HL-60 (cell line): ENCODE results near the gene SOBP.

Source experiments
- GABPA ChIP-seq: IDR thresholded peaks from 2 replicates; pipeline ENCODE4 v1.6.1; 2012; ENCODE audit warnings: low read depth
- POLR2AphosphoS5 ChIP-seq: IDR thresholded peaks from 2 replicates; pipeline ENCODE4 v1.6.1; 2012; ENCODE audit warnings: low read depth
- SPI1 ChIP-seq: IDR thresholded peaks from 2 replicates; pipeline ENCODE4 v1.6.1; 2012; ENCODE audit warnings: low read depth, mild to moderate bottlenecking, borderline replicate concordance
- TF ChIP-seq, protein P1 (sequence below): IDR thresholded peaks from one replicate; pipeline ENCODE4 v1.5.1; 2011; ENCODE audit warnings: low read length, control low read depth, inconsistent platforms; ENCODE audit not compliant: insufficient read depth
- TF ChIP-seq, protein P2 (sequence below): IDR thresholded peaks from 2 replicates; pipeline ENCODE4 v1.6.1; 2012; ENCODE audit warnings: low read depth; ENCODE audit not compliant: insufficient replicate concordance

DNA sequence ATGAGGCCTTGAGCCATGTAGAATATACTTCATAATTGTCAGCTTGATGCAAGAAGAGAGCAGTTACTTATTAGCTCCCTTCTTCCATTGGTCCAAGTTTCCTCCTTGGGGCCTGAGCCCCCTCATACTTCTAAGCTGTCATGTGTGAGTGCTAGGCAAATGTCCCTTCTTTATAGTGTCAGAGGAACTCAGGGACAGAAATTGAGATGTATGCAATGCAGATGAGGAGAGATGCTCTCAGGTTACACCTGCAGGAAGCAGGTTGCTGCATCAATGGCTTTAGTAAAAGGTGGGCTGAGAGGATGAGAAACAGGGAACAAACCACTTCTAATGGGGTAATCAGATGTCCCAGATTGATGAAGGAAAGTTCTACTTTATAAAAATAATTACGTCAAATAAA lies 23.9 kb upstream of the SOBP start:
- TF ChIP-seq, protein P1, sequence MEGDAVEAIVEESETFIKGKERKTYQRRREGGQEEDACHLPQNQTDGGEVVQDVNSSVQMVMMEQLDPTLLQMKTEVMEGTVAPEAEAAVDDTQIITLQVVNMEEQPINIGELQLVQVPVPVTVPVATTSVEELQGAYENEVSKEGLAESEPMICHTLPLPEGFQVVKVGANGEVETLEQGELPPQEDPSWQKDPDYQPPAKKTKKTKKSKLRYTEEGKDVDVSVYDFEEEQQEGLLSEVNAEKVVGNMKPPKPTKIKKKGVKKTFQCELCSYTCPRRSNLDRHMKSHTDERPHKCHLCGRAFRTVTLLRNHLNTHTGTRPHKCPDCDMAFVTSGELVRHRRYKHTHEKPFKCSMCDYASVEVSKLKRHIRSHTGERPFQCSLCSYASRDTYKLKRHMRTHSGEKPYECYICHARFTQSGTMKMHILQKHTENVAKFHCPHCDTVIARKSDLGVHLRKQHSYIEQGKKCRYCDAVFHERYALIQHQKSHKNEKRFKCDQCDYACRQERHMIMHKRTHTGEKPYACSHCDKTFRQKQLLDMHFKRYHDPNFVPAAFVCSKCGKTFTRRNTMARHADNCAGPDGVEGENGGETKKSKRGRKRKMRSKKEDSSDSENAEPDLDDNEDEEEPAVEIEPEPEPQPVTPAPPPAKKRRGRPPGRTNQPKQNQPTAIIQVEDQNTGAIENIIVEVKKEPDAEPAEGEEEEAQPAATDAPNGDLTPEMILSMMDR = no peak
- TF ChIP-seq POLR2AphosphoS5 (no peak), GABPA (no peak), SPI1 (no peak)
- TF ChIP-seq, protein P2, sequence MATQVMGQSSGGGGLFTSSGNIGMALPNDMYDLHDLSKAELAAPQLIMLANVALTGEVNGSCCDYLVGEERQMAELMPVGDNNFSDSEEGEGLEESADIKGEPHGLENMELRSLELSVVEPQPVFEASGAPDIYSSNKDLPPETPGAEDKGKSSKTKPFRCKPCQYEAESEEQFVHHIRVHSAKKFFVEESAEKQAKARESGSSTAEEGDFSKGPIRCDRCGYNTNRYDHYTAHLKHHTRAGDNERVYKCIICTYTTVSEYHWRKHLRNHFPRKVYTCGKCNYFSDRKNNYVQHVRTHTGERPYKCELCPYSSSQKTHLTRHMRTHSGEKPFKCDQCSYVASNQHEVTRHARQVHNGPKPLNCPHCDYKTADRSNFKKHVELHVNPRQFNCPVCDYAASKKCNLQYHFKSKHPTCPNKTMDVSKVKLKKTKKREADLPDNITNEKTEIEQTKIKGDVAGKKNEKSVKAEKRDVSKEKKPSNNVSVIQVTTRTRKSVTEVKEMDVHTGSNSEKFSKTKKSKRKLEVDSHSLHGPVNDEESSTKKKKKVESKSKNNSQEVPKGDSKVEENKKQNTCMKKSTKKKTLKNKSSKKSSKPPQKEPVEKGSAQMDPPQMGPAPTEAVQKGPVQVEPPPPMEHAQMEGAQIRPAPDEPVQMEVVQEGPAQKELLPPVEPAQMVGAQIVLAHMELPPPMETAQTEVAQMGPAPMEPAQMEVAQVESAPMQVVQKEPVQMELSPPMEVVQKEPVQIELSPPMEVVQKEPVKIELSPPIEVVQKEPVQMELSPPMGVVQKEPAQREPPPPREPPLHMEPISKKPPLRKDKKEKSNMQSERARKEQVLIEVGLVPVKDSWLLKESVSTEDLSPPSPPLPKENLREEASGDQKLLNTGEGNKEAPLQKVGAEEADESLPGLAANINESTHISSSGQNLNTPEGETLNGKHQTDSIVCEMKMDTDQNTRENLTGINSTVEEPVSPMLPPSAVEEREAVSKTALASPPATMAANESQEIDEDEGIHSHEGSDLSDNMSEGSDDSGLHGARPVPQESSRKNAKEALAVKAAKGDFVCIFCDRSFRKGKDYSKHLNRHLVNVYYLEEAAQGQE = no peak
